Glutamatergic neuron (in vitro differentiated cells): Measurements from ENCODE around the gene ANKH. TPM values are rescaled to one million over a fixed set of nuclear protein-coding genes. Genes with fewer than 3 reads are reported as not detected.

Source experiments
- DNase-seq: peaks from one replicate; pipeline ENCODE4 v3.0.0; 2022
- H3K27ac Mint-ChIP-seq: one replicate; pipeline ENCODE4 v1.8.0; 2020; ENCODE audit warnings: mild to moderate bottlenecking, mixed read lengths, inconsistent platforms; ENCODE audit not compliant: unreplicated experiment
- H3K27me3 Mint-ChIP-seq: one replicate; pipeline ENCODE4 v1.8.0; 2020; ENCODE audit warnings: mild to moderate bottlenecking, moderate library complexity, mixed read lengths, inconsistent platforms; ENCODE audit not compliant: unreplicated experiment
- H3K36me3 Mint-ChIP-seq: one replicate; pipeline ENCODE4 v1.8.0; 2020; ENCODE audit warnings: mild to moderate bottlenecking, mixed read lengths, inconsistent platforms; ENCODE audit not compliant: unreplicated experiment
- H3K4me1 Mint-ChIP-seq: one replicate; pipeline ENCODE4 v1.8.0; 2020; ENCODE audit warnings: mild to moderate bottlenecking, low read depth, mixed read lengths, inconsistent platforms; ENCODE audit not compliant: unreplicated experiment
- H3K4me3 Mint-ChIP-seq: one replicate; pipeline ENCODE4 v1.8.0; 2020; ENCODE audit warnings: mild to moderate bottlenecking, mixed read lengths, inconsistent platforms; ENCODE audit not compliant: unreplicated experiment
- H3K9me3 Mint-ChIP-seq: one replicate; pipeline ENCODE4 v1.8.0; 2020; ENCODE audit warnings: mild to moderate bottlenecking, moderate library complexity, mixed read lengths, inconsistent platforms; ENCODE audit not compliant: unreplicated experiment
- total RNA-seq: library from RNA; stranded (reverse); fragmentation: NEBNext Ultra II Directional; extraction: Animal tissue kit (Norgen Biotek cat#: 25700); gene quantifications from one replicate; pipeline ENCODE4 v1.2.1, GENCODE V29; 2021; ENCODE audit not compliant: unreplicated experiment
- TF ChIP-seq, protein P1 (sequence below): fragments of 200-600 bp; sonication (generic); IDR thresholded peaks from one replicate; pipeline ENCODE4 v1.5.0; 2021; ENCODE audit not compliant: partially characterized antibody, unreplicated experiment

ANKH gene
- total RNA-seq, 1 donor from 2014 or later = 83.3 TPM

DNA sequence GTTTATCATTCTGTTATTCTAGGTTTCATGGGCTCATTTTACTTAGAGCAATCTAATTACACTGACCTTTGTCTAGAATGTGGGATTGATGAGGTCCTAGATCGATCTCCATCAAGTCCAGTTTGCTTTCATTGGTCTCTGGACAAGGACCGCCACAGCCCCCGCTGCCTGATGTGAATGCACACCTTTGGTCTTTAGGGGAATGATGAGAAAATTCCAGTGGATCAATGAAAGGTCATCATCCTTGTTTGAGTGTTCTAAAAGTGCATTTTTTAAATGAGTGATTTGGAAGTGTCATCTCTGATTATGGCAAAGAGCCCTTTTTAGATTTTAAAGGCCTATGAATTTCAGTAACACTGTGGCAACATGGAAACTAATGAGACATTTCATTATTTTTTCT, 2.2 kb upstream of the ANKH start:
- H3K4me3 Mint-ChIP-seq = no peak overlapping the region
- peaks cover 10% of the 10 kb centered on the region for H3K27me3 Mint-ChIP-seq
- no peaks in the 10 kb centered on the region for H3K36me3 Mint-ChIP-seq
- no peak overlapping the region for H3K27ac Mint-ChIP-seq
- TF ChIP-seq, protein P1, sequence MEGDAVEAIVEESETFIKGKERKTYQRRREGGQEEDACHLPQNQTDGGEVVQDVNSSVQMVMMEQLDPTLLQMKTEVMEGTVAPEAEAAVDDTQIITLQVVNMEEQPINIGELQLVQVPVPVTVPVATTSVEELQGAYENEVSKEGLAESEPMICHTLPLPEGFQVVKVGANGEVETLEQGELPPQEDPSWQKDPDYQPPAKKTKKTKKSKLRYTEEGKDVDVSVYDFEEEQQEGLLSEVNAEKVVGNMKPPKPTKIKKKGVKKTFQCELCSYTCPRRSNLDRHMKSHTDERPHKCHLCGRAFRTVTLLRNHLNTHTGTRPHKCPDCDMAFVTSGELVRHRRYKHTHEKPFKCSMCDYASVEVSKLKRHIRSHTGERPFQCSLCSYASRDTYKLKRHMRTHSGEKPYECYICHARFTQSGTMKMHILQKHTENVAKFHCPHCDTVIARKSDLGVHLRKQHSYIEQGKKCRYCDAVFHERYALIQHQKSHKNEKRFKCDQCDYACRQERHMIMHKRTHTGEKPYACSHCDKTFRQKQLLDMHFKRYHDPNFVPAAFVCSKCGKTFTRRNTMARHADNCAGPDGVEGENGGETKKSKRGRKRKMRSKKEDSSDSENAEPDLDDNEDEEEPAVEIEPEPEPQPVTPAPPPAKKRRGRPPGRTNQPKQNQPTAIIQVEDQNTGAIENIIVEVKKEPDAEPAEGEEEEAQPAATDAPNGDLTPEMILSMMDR = no peak
- no peak for DNase-seq
- peaks cover 6% of the 10 kb centered on the region for H3K9me3 Mint-ChIP-seq
- peaks cover 18% of the 10 kb centered on the region for H3K4me1 Mint-ChIP-seq

DNA sequence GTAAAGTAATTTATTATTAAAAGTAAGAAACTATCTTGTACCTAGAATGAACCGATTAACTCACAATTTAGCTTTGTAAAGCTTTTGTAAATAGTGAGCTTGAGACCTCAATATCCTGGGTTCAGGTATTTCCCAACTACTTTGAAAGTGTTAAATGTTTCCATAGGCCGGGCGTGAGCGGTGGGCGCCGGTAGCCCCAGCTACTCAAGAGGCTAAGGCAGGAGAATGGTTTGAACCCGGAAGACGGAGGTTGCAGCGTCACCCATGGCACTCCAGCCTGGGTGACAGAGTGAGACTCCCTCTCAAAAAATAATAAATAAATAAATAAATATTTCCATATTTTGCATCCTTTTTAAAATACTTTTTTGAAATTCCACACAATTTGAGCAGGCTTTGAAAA, 1.5 kb upstream of the ANKH start:
- H3K27ac Mint-ChIP-seq = no peak overlapping the region
- peaks cover 19% of the 10 kb centered on the region for H3K4me1 Mint-ChIP-seq
- H3K9me3 Mint-ChIP-seq = peaks cover 6% of the 10 kb centered on the region
- DNase-seq = no peak
- peaks cover 10% of the 10 kb centered on the region for H3K27me3 Mint-ChIP-seq
- H3K36me3 Mint-ChIP-seq = no peaks in the 10 kb centered on the region
- TF ChIP-seq, protein P1 = no peak
- H3K4me3 Mint-ChIP-seq = no peak overlapping the region

DNA sequence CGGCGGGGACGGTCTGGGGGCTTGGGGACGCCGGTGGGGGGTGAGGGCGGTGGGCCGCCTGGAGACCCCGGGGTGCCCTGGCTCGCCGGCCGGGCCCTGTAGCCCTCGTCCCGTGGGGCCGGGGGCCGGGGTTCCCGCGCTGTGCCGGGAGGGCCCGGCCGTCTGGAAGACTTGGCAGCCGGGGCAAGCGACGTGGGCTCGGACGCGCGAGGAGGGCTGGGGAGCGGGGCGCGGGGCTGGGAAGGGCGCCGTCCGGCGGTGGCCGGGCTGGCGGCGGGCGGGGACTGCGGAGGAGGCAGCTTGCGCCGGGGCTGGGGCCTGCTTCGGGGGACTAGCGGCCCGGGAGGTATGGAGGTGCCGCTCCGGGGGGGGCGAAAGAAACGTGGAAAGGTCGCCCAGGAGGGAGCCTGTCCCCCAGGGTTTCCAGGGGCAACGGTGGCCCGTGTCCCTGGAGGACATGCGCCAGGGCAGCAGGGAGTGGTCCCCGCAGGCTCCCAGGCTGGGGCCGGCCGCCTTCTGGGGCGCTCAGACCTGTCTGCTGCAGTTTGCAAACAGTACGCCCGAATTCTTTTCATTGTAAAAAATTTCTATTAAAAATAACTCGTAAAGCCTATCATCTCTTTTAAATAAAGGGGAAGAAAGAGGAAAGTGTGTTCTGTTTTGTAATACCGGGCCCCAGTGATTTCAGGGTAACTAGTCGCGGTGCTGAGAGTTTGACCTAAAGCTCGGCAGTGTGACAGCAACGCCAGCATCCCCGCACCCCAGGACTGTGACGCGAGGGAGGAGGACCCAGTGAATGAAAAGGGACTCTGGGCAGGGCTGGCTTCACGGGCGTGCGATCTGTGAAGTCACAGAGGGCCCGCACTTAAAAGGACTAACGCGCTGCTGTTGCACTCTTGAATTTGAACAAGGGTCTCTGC, 752 bp upstream of the ANKH start:
- H3K4me3 Mint-ChIP-seq = peak overlapping the region; percentile 87
- peaks cover 10% of the 10 kb centered on the region for H3K27me3 Mint-ChIP-seq
- no peaks in the 10 kb centered on the region for H3K36me3 Mint-ChIP-seq
- peaks cover 6% of the 10 kb centered on the region for H3K9me3 Mint-ChIP-seq
- H3K4me1 Mint-ChIP-seq = peaks cover 19% of the 10 kb centered on the region
- H3K27ac Mint-ChIP-seq = peak overlapping the region; percentile 80
- TF ChIP-seq, protein P1 = no peak
- DNase-seq = peak; percentile 70

DNA sequence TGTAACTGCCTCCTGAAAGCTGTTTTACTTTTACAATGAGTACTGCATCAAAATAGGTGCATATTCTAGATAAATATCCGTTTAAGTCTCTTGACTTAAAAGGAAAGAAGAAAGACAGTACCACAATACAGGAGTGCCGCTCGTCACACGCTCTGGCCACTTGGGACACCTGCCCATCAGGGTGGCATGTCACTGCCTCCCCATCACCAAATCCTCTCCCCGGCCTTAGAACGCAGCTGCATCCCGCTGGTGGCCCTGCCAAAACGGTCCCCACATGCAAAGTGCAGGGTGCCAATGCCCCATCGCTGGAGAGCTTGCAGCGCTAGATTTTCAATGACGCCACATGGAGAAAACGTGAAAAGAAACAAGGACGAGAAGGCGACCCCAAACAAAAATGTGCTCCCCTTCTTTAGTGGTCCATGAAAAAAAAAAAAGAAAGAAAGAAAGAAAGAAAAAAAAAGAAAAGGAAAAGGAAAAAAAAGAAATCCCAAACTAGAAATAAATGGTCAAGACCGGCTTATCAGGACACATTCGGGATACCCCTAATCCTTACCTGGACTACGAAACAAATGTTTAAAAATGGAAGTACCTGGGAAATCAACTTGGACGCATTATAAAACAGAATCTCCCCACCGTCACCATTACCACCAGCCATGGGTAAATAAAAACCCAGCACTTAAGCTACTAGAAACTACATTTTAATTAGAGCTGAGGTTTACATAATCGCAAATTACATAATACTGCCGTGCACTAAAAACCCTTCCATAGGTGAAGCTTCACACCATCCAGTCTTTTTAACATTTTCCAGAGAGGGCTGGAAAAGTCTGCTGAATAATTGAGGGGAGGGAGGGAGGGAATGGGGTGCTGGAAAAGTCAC, 1.0 kb downstream of the ANKH start:
- peak overlapping the region; percentile 76 for H3K27ac Mint-ChIP-seq
- TF ChIP-seq, protein P1 = no peak
- H3K9me3 Mint-ChIP-seq = peaks cover 6% of the 10 kb centered on the region
- H3K36me3 Mint-ChIP-seq = no peaks in the 10 kb centered on the region
- H3K4me3 Mint-ChIP-seq = peak overlapping the region; percentile 95
- peaks cover 19% of the 10 kb centered on the region for H3K4me1 Mint-ChIP-seq
- H3K27me3 Mint-ChIP-seq = peaks cover 10% of the 10 kb centered on the region
- DNase-seq = peak; percentile 24
